HUES6 (cell line): ENCODE results near the gene PCBP3.
"Not testable (repeated sequence)": the region's sequence is repeated elsewhere in the genome, so short reads cannot be mapped to it uniquely, and the experiment has no call there.

Experiments
- H3K27ac ChIP-seq: 2 replicates; pipeline ENCODE4 v1.7.0; 2013; ENCODE audit warnings: low read depth, mild to moderate bottlenecking, low read length, inconsistent platforms
- H3K27me3 ChIP-seq: 2 replicates; pipeline ENCODE4 v1.6.1; 2013; ENCODE audit warnings: low read length; ENCODE audit not compliant: control insufficient read depth, insufficient read depth
- H3K36me3 ChIP-seq: 2 replicates; pipeline ENCODE4 v1.6.1; 2013; ENCODE audit warnings: low read length; ENCODE audit not compliant: control insufficient read depth, insufficient read depth
- H3K4me1 ChIP-seq: 2 replicates; pipeline ENCODE4 v1.6.1; 2013; ENCODE audit warnings: low read length; ENCODE audit not compliant: control insufficient read depth, insufficient read depth
- H3K4me3 ChIP-seq: 2 replicates; pipeline ENCODE4 v1.5.1; 2013; ENCODE audit warnings: low read depth, low read length
- H3K9ac ChIP-seq: one replicate; pipeline ENCODE4 v1.6.1; 2013; ENCODE audit warnings: mild to moderate bottlenecking, low read length
- H3K9me3 ChIP-seq: 2 replicates; pipeline ENCODE4 v1.6.1; 2013; ENCODE audit warnings: low read depth, low read length; ENCODE audit not compliant: control insufficient read depth, insufficient read depth

The PCBP3 gene

GRCh38 chr21:45975667-45976409 lies 332.3 kb downstream of the PCBP3 start:
- not testable (repeated sequence) for H3K36me3 ChIP-seq, H3K9me3 ChIP-seq
- H3K4me1 ChIP-seq: peaks cover 42% of the 10 kb centered on the region
- H3K9ac ChIP-seq: peak overlapping the region; percentile 82
- peak overlapping the region; percentile 89; the same call in 1 of the 2 replicates for H3K27ac ChIP-seq
- H3K27me3 ChIP-seq: peaks cover 14% of the 10 kb centered on the region
- peak overlapping the region; percentile 65 for H3K4me3 ChIP-seq

- no peak overlapping the region for H3K27ac ChIP-seq
- H3K4me1 ChIP-seq: peaks cover 37% of the 10 kb centered on the region
- H3K36me3 ChIP-seq: no peaks in the 10 kb centered on the region
- peak overlapping the region; percentile 43 for H3K9ac ChIP-seq
- H3K4me3 ChIP-seq: peak overlapping the region; percentile 40
- no peaks in the 10 kb centered on the region for H3K9me3 ChIP-seq
- peaks cover 18% of the 10 kb centered on the region for H3K27me3 ChIP-seq
Measured at GRCh38 chr21:45976701-45977311, 333.3 kb downstream of the PCBP3 start.

DNA sequence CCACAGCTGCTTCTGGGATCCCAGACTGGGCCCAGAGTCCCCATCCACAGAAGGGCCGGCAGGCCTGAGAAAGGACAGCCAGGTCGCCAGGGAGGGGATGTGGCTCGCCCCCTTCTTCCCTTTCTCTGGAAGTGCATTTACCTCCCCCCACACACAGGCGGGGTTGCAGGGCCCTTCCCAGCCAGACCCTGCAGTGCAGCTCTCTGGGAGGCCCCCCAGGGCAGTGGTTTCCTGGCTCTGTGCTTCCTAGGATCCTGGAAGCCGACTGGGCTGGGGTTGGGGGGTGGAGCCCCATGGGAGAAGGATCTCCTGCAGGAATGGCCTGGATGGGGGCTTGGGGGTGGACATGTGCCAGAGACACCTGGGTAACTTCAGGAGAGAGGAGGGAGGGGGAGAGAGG lies 333.9 kb downstream of the PCBP3 start:
- Histone ChIP-seq H3K27ac (no peak overlapping the region), H3K4me3 (peak overlapping the region; percentile 27; the same call in 1 of the 2 replicates), H3K36me3 (no peaks in the 10 kb centered on the region), H3K9me3 (no peaks in the 10 kb centered on the region), H3K9ac (no peak overlapping the region), H3K4me1 (peaks cover 31% of the 10 kb centered on the region), H3K27me3 (peaks cover 12% of the 10 kb centered on the region)

GRCh38 chr21:45979141-45979631 lies 335.7 kb downstream of the PCBP3 start:
- Histone ChIP-seq H3K4me1 (peaks cover 35% of the 10 kb centered on the region), H3K9me3 (no peaks in the 10 kb centered on the region), H3K27ac (no peak overlapping the region), H3K27me3 (peaks cover 11% of the 10 kb centered on the region), H3K36me3 (peaks cover 3% of the 10 kb centered on the region), H3K4me3 (no peak overlapping the region; the same call in 1 of the 2 replicates), H3K9ac (no peak overlapping the region)

- Histone ChIP-seq H3K4me1 (peaks cover 32% of the 10 kb centered on the region), H3K4me3 (no peak overlapping the region; the same call in 1 of the 2 replicates), H3K9me3 (no peaks in the 10 kb centered on the region), H3K9ac (no peak overlapping the region), H3K27ac (no peak overlapping the region), H3K36me3 (peaks cover 8% of the 10 kb centered on the region), H3K27me3 (peaks cover 13% of the 10 kb centered on the region)
Measured at GRCh38 chr21:45979651-45980050, 336.1 kb downstream of the PCBP3 start.

DNA sequence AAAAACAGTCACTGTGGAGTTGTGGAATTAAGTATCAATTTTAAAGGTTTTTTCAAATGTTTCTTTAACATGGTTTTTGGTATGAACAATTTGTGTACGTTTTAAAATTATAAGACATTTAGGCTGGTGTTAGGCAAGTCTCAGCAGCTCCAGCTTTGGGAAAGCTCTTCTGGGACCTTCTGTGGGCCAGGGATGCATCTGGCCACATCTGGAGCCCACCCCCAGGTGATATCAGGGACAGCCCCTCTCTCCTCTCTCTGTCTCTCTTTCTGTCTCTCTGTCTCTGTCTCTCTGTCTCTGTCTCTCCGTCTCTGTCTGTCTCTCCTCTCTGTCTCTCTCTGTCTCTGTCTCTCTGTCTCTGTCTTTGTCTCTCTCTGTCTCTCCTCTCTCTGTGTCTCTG lies 336.7 kb downstream of the PCBP3 start:
- Histone ChIP-seq H3K4me3 (no peak overlapping the region; the same call in 1 of the 2 replicates), H3K27ac (no peak overlapping the region), H3K27me3 (peaks cover 18% of the 10 kb centered on the region), H3K36me3 (peaks cover 14% of the 10 kb centered on the region), H3K9ac (peak overlapping the region; percentile 47), H3K4me1 (peaks cover 28% of the 10 kb centered on the region; the same call in 1 of the 2 replicates), H3K9me3 (no peaks in the 10 kb centered on the region)

DNA sequence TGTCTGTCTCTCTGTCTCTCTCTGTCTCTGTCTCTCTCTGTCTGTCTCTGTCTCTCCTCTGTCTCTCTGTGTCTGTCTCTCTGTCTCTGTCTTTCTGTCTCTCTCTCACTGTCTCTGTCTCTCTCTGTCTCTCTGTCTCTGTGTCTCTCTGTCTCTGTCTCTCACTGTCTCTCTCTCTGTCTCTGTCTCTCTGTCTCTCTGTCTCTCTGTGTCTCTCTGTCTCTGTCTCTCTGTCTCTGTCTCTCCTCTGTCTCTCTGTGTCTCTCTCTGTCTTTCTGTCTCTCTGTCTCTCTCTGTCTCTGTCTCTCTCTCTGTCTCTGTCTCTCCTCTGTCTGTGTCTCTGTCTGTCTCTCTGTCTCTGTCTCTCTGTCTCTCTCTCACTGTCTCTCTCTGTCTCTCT lies 337.2 kb downstream of the PCBP3 start:
- peak overlapping the region; percentile 59 for H3K4me3 ChIP-seq
- no peaks in the 10 kb centered on the region for H3K9me3 ChIP-seq
- H3K4me1 ChIP-seq: peaks cover 28% of the 10 kb centered on the region; the same call in 1 of the 2 replicates
- peaks cover 19% of the 10 kb centered on the region for H3K36me3 ChIP-seq
- H3K9ac ChIP-seq: peak overlapping the region; percentile 47
- H3K27me3 ChIP-seq: peaks cover 18% of the 10 kb centered on the region
- no peak overlapping the region for H3K27ac ChIP-seq

DNA sequence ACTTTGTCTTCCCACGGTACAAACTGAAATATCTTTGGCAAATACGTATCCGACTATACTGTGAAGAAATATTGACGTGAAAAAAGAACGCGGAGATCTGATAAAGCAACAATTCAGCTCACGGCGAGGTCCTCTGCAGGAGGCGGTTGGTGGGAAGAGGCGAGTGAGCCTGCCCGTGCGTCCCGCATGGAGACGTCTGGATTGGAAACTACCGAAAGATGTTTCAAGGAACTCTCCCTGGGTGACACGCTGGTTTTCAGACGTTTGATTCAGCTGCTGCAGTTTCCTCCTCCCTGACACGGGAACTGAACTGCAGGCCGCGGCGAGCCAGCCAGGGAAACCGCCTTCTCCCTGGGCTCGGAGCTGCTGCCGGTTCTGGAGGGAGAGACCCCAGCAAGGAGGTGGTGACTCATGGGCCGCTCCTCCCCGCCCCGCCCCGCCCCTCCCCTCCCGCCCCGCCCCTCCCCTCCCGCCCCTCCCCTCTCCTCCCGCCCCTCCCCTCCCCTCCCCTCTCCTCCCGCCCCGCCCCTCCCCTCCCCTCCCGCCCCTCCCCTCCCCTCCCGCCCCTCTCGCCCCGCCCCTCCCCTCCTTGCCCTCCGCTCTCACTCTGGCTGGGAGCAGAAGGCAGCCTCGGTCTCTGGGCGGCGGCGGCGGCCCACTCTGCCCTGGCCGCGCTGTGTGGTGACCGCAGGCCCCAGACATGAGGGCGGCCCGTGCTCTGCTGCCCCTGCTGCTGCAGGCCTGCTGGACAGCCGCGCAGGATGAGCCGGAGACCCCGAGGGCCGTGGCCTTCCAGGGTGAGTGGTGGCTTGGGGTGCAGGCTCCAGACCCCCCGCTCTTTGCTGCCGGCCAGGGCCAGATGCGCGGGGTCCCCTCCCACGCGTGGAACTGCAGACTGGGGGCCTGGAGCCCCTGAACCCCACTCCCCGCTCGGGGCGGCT lies 337.9 kb downstream of the PCBP3 start, which contains the start of gene COL6A1:
COL6A1 (plus strand) TSS at position 620 of the 941 bp plus-strand sequence; CDS start at position 701, 81 bp downstream.
- Histone ChIP-seq H3K4me3 (peak within 1 kb of the TSS; percentile 93), H3K9ac (peak within 1 kb of the TSS; percentile 88), H3K27me3 (peaks cover 18% of the 10 kb centered on the region), H3K9me3 (no peaks in the 10 kb centered on the region), H3K36me3 (peaks cover 26% of the 10 kb centered on the region), H3K4me1 (peaks cover 28% of the 10 kb centered on the region; the same call in 1 of the 2 replicates), H3K27ac (peak within 1 kb of the TSS; percentile 75; the same call in 1 of the 2 replicates)

DNA sequence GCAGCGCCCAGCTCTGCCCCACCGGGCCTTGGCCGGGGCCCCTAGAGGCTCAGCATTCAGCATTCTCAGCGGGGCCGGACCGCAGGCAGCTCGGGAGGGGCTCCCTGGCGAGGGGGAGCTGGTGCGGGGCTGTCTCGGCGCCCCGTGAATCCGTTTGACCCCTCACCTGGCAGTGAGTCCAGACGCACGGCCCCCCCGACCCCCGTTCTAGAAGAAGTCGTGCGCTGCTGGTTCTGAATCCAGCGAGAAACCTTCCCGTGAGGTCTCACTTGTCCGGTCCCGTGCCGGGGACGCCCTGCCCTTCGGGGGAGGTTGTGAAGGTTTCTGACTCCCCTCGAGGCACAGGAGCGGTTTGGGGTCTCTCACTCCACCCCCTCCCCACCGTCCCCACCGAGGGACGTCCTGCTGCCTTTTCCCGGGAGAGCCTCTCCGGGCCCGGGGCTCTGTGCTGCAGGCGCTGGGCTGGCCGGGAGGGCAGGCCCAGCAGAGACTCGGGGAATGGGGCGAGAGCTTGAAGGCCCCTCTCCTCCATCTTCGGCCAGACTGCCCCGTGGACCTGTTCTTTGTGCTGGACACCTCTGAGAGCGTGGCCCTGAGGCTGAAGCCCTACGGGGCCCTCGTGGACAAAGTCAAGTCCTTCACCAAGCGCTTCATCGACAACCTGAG lies 338.7 kb downstream of the PCBP3 start:
- Histone ChIP-seq H3K27me3 (peaks cover 18% of the 10 kb centered on the region), H3K9me3 (no peaks in the 10 kb centered on the region), H3K27ac (peak overlapping the region; percentile 75; the same call in 1 of the 2 replicates), H3K4me3 (peak overlapping the region; percentile 93), H3K36me3 (peaks cover 34% of the 10 kb centered on the region), H3K4me1 (peaks cover 25% of the 10 kb centered on the region; the same call in 1 of the 2 replicates), H3K9ac (peak overlapping the region; percentile 88)
